A673 (cell line): Measurements from ENCODE around the gene SLC25A21. TPM values are rescaled to one million over a fixed set of nuclear protein-coding genes. Genes with fewer than 3 reads are reported as not detected.

ENCODE experiments used
- BruUV-seq: library from RNA; stranded (reverse); fragments of 400-500 nt; replicated peaks from 2 replicates; lab custom pipeline; 2021; lab: Mats Ljungman, UMichigan
- CTCF ChIA-PET: fragments of 300-600 bp; sonication (Branson Sonifier 250); formaldehyde crosslinking; loops from one replicate; lab custom pipeline; 2022; ENCODE audit warnings: antibody characterized with exemption; lab: Charles Lee
- POLR2A ChIA-PET: fragments of 300-600 bp; sonication (Branson Sonifier 250); formaldehyde crosslinking; loops from one replicate; lab custom pipeline; 2022; ENCODE audit warnings: antibody characterized with exemption; ENCODE audit not compliant: low non-redundant PET; lab: Charles Lee
- DNase-seq: peaks from one replicate; pipeline ENCODE4 v3.0.0-alpha.2; 2015; ENCODE audit warnings: low spot score
- H3K27ac ChIP-seq: fragments of 200-600 bp; sonication (generic); 2 replicates; pipeline ENCODE4 v1.5.1; 2016; ENCODE audit warnings: mixed run types, low read depth, mild to moderate bottlenecking, mixed read lengths, antibody characterized with exemption, low read length; ENCODE audit not compliant: poor library complexity, severe bottlenecking
- H3K27me3 ChIP-seq: fragments of 200-600 bp; sonication (generic); replicated peaks from 2 replicates; pipeline ENCODE4 v1.6.1; 2017; ENCODE audit warnings: mixed run types, low read depth, mild to moderate bottlenecking, mixed read lengths, antibody characterized with exemption, low read length; ENCODE audit not compliant: insufficient read depth, poor library complexity
- H3K36me3 ChIP-seq: fragments of 200-600 bp; sonication (generic); 2 replicates; pipeline ENCODE4 v1.6.1; 2016; ENCODE audit warnings: mixed run types, mild to moderate bottlenecking, mixed read lengths, antibody characterized with exemption, low read length; ENCODE audit not compliant: insufficient read depth, poor library complexity, severe bottlenecking
- H3K4me1 ChIP-seq: fragments of 200-600 bp; sonication (generic); 2 replicates; pipeline ENCODE4 v1.6.1; 2017; ENCODE audit warnings: mixed run types, mild to moderate bottlenecking, mixed read lengths, antibody characterized with exemption, low read length; ENCODE audit not compliant: insufficient read depth, poor library complexity, severe bottlenecking
- H3K4me3 ChIP-seq: fragments of 200-600 bp; sonication (generic); 2 replicates; pipeline ENCODE4 v1.5.1; 2016; ENCODE audit warnings: low read depth, mixed run types, mild to moderate bottlenecking, mixed read lengths, low read length; ENCODE audit not compliant: poor library complexity, severe bottlenecking
- H3K9me3 ChIP-seq: fragments of 200-600 bp; sonication (generic); 2 replicates; pipeline ENCODE4 v1.6.1; 2016; ENCODE audit warnings: mixed run types, low read depth, mild to moderate bottlenecking, mixed read lengths, antibody characterized with exemption, low read length; ENCODE audit not compliant: poor library complexity, severe bottlenecking
- CTCF ChIP-seq: fragments of 300-800, 200-600 bp; sonication (generic); conservative IDR thresholded peaks from 2 replicates; pipeline ENCODE4 v1.5.1; 2017; ENCODE audit warnings: low read depth, mild to moderate bottlenecking, antibody characterized with exemption, low read length, moderate library complexity, mixed read lengths
- EZH2 ChIP-seq: fragments of 200-600 bp; sonication (generic); IDR thresholded peaks from 2 replicates; pipeline ENCODE4 v1.6.1; 2017; ENCODE audit warnings: borderline replicate concordance, low read depth, mild to moderate bottlenecking, mixed read lengths, antibody characterized with exemption, low read length; ENCODE audit not compliant: poor library complexity, severe bottlenecking
- intact Hi-C: fragments of 100-400 bp; cut with micrococcal nuclease; formaldehyde crosslinking; loops from one replicate; pipeline ENCODE4 v1.10.0; 2022; ENCODE audit not compliant: unreplicated experiment
- total RNA-seq: library from RNA; stranded (reverse); gene quantifications from 2 replicates; pipeline ENCODE4 v1.2.3, GENCODE V29; 2021

Gene SLC25A21
- total RNA-seq, 1 experiment from 2014 or later = 4.7 TPM

DNA sequence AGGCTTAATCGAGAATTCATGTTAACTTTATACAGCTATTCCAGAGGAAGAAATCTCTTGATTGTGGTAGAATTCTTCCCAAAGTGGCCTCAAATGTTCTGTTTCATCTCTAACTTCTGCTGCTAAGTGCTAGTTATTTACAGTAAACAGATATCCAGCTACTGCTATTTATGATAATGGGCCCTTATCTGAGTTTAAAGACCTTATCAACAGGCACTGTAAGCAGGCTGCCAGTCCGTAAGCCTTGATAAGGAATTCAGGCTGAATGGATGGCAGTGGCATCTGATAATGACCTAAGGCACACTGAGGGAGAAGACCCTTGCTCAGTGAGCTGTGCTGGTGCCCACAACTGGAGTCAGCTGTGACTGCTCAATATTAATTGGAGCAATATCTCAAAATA, 451.7 kb downstream of the SLC25A21 start:
- H3K27me3 ChIP-seq = no peaks in the 10 kb centered on the region
- H3K27ac ChIP-seq = no peak overlapping the region
- H3K9me3 ChIP-seq = no peaks in the 10 kb centered on the region
- no peak for DNase-seq
- ChIA-PET CTCF (no interaction called here), POLR2A (no interaction called here)
- intact Hi-C loops = no loop called here
- H3K4me3 ChIP-seq = no peak overlapping the region
- no peaks in the 10 kb centered on the region for H3K4me1 ChIP-seq
- no peaks in the 10 kb centered on the region for H3K36me3 ChIP-seq
- BruUV-seq = no TSS peak
- TF ChIP-seq CTCF (no peak), EZH2 (no peak)

- DNase-seq = no peak
- BruUV-seq = no TSS peak
- H3K4me3 ChIP-seq = no peak overlapping the region
- H3K9me3 ChIP-seq = no peaks in the 10 kb centered on the region
- H3K27me3 ChIP-seq = no peaks in the 10 kb centered on the region
- ChIA-PET POLR2A (no interaction called here), CTCF (no interaction called here)
- intact Hi-C loops = no loop called here
- no peak overlapping the region for H3K27ac ChIP-seq
- TF ChIP-seq EZH2 (no peak), CTCF (no peak)
- H3K36me3 ChIP-seq = no peaks in the 10 kb centered on the region
- H3K4me1 ChIP-seq = no peaks in the 10 kb centered on the region
Measured at GRCh38 chr14:36719823-36720222, 452.6 kb downstream of the SLC25A21 start.

- BruUV-seq = no TSS peak
- H3K4me3 ChIP-seq = no peak overlapping the region
- no peaks in the 10 kb centered on the region for H3K9me3 ChIP-seq
- POLR2A ChIA-PET = no interaction called here
- no peaks in the 10 kb centered on the region for H3K36me3 ChIP-seq
- CTCF ChIA-PET = no interaction called here
- H3K4me1 ChIP-seq = no peaks in the 10 kb centered on the region
- no peak overlapping the region for H3K27ac ChIP-seq
- DNase-seq = no peak
- H3K27me3 ChIP-seq = no peaks in the 10 kb centered on the region
- TF ChIP-seq EZH2 (no peak), CTCF (no peak)
- intact Hi-C loops = no loop called here
Measured at GRCh38 chr14:36718216-36718615, 454.2 kb downstream of the SLC25A21 start.
